Glutamatergic neuron (in vitro differentiated cells): ENCODE results near the gene ZFP92. TPM values are rescaled to one million over a fixed set of nuclear protein-coding genes. Genes with fewer than 3 reads are reported as not detected.

Experiments
- DNase-seq: peaks from one replicate; pipeline ENCODE4 v3.0.0; 2022
- H3K27ac Mint-ChIP-seq: one replicate; pipeline ENCODE4 v1.8.0; 2020; ENCODE audit warnings: mild to moderate bottlenecking, mixed read lengths, inconsistent platforms; ENCODE audit not compliant: unreplicated experiment
- H3K27me3 Mint-ChIP-seq: one replicate; pipeline ENCODE4 v1.8.0; 2020; ENCODE audit warnings: mild to moderate bottlenecking, moderate library complexity, mixed read lengths, inconsistent platforms; ENCODE audit not compliant: unreplicated experiment
- H3K36me3 Mint-ChIP-seq: one replicate; pipeline ENCODE4 v1.8.0; 2020; ENCODE audit warnings: mild to moderate bottlenecking, mixed read lengths, inconsistent platforms; ENCODE audit not compliant: unreplicated experiment
- H3K4me1 Mint-ChIP-seq: one replicate; pipeline ENCODE4 v1.8.0; 2020; ENCODE audit warnings: mild to moderate bottlenecking, low read depth, mixed read lengths, inconsistent platforms; ENCODE audit not compliant: unreplicated experiment
- H3K4me3 Mint-ChIP-seq: one replicate; pipeline ENCODE4 v1.8.0; 2020; ENCODE audit warnings: mild to moderate bottlenecking, mixed read lengths, inconsistent platforms; ENCODE audit not compliant: unreplicated experiment
- H3K9me3 Mint-ChIP-seq: one replicate; pipeline ENCODE4 v1.8.0; 2020; ENCODE audit warnings: mild to moderate bottlenecking, moderate library complexity, mixed read lengths, inconsistent platforms; ENCODE audit not compliant: unreplicated experiment
- total RNA-seq: library from RNA; stranded (reverse); fragmentation: NEBNext Ultra II Directional; extraction: Animal tissue kit (Norgen Biotek cat#: 25700); gene quantifications from one replicate; pipeline ENCODE4 v1.2.1, GENCODE V29; 2021; ENCODE audit not compliant: unreplicated experiment
- TF ChIP-seq, protein P1 (sequence below): fragments of 200-600 bp; sonication (generic); IDR thresholded peaks from one replicate; pipeline ENCODE4 v1.5.0; 2021; ENCODE audit not compliant: partially characterized antibody, unreplicated experiment

Gene ZFP92
- total RNA-seq, 1 donor from 2014 or later, result 0.07 TPM

DNA sequence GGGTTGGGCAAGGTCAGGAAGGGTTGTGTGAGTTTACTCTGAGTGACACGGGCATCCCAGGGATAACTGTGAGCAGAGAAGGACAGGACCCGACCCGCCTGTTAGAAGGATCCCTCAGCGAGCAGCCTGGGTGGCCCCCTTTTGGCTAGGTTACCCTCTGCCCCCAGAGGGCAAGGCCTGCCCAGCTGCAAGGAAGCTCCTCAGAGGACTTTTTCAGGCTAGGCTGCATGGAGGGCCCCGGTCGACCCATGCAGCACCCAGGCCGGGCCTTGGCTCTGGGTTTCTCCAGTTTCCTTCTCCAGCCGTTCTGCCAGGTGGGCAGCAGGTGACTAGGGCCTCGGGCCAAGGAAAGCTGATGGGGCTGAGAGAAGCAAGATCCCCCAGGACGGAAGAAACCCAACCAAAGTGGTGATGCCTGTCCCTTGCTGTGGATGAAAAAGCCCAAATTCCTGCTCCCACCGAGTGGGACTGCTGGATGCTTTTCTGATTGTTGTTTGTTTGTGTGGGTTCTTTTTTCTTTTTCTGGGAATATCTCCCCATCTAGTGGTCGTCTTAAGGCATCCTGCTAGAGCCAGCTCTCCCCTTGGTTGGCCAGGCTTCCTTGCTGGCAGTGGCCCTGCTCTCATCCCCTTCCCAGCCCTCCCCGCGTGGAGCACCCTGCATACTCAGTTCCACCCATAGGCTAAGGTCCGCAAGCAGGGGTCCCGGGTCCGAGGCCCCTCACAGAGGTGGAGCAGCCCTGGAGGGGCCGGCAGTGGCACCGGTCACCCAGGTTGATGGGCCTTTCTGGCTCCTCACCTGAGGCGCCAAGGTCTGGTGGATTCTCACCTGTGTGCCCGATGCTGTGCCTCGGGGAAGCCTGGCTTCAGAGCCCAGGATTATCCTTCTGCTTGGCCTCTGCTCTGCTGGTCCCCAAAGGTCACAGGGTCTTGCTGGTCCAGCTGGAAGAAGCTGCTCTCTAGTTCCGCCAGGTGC, 1.8 kb downstream of the ZFP92 start:
- DNase-seq, result no peak
- Mint-ChIP-seq H3K9me3 (peaks cover 1% of the 10 kb centered on the region), H3K36me3 (no peaks in the 10 kb centered on the region), H3K27me3 (peaks cover 2% of the 10 kb centered on the region), H3K27ac (no peak overlapping the region), H3K4me3 (no peak overlapping the region), H3K4me1 (no peaks in the 10 kb centered on the region)
- TF ChIP-seq, protein P1, sequence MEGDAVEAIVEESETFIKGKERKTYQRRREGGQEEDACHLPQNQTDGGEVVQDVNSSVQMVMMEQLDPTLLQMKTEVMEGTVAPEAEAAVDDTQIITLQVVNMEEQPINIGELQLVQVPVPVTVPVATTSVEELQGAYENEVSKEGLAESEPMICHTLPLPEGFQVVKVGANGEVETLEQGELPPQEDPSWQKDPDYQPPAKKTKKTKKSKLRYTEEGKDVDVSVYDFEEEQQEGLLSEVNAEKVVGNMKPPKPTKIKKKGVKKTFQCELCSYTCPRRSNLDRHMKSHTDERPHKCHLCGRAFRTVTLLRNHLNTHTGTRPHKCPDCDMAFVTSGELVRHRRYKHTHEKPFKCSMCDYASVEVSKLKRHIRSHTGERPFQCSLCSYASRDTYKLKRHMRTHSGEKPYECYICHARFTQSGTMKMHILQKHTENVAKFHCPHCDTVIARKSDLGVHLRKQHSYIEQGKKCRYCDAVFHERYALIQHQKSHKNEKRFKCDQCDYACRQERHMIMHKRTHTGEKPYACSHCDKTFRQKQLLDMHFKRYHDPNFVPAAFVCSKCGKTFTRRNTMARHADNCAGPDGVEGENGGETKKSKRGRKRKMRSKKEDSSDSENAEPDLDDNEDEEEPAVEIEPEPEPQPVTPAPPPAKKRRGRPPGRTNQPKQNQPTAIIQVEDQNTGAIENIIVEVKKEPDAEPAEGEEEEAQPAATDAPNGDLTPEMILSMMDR, result no peak

DNA sequence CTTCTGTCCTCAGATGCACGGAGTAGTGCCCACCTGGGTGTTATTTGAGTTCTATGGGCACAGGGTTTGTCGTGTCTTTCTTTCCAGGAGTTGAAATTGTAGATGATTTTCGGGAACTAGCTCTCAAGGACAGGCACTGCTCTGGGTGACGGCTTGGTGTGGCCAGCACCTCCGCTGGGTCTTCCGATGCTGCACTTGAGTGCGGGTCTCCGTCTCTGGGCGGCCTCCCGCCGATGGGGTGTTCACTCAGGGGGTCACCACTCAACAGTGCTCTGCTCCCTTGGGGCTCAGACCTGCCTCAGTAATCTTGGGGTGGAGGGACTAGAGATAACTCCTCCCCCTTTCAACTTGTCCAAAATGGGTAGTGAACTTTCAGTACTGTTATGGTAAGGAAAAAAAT, 2.5 kb downstream of the ZFP92 start:
- Mint-ChIP-seq H3K4me1 (no peaks in the 10 kb centered on the region), H3K27ac (no peak overlapping the region), H3K9me3 (peaks cover 1% of the 10 kb centered on the region), H3K36me3 (no peaks in the 10 kb centered on the region), H3K27me3 (peaks cover 2% of the 10 kb centered on the region), H3K4me3 (no peak overlapping the region)
- no peak for DNase-seq
- TF ChIP-seq, protein P1, result no peak

DNA sequence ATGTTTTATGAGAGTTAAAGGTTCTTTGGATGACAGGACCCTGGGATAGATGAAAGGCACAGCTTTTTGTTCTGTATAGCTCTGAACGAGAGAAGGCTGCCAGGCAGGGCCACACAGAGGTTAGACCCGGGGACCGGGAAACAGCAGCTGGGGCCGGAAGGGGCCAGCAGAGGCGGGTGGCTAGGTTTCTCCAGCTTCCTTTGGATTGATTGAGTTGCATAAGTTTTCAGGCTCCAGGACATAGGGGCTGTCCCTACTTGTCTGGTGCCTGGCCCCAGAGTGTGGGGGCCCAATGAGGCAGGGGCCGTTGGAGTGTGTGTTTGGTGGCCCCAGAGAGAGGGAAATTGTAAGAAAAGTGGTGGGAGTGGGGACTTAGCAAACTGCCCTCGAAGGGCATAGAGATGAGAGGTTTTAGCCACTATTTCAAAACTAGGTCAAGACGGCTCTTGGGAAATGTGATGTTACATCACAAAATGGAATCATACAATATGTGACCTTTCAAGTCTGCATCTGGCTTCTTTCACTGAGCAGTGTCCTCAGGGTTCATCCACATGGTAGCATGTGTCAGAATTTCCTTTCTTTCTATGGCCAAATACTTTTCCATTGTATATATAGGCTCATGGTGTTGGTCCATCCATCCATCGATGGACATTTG, 3.7 kb downstream of the ZFP92 start:
- peaks cover 1% of the 10 kb centered on the region for H3K9me3 Mint-ChIP-seq
- H3K36me3 Mint-ChIP-seq, result no peaks in the 10 kb centered on the region
- H3K4me1 Mint-ChIP-seq, result no peaks in the 10 kb centered on the region
- no peak overlapping the region for H3K4me3 Mint-ChIP-seq
- no peak for DNase-seq
- TF ChIP-seq, protein P1, result no peak
- no peak overlapping the region for H3K27ac Mint-ChIP-seq
- peaks cover 2% of the 10 kb centered on the region for H3K27me3 Mint-ChIP-seq

DNA sequence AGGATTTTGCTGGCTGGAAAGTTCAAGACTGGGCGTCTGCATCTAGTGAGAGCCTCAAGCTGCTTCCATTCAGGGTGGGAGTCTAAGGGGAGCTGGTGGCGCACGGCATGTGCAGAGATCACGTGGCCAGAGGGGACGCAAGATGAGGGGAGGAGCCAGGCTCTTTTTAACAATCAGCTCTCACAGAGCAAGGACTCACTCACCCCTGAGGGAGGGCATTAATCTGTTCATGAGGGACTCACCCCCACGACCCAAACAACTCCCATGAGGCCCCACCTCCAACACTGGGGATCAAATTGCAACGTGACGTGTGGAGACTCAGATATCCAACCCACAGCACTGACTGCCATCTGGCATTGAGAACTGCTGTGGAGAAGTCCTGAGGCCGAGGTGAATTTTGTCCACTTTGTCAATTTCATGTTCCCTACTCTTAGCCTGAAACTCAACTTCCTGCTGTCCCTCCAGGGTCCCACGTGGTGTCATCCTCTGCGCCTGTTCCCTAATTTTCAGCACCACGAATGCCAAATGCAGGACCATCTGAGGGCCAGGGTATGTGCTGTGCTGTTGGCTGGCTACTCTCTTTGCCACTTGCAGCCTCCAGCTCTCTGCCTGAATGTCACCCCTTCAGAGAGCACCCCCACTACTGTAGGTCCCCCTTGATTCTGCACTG, 5.6 kb downstream of the ZFP92 start:
- Mint-ChIP-seq H3K27ac (no peak overlapping the region), H3K36me3 (no peaks in the 10 kb centered on the region), H3K27me3 (peaks cover 2% of the 10 kb centered on the region), H3K9me3 (no peaks in the 10 kb centered on the region), H3K4me1 (no peaks in the 10 kb centered on the region), H3K4me3 (no peak overlapping the region)
- no peak for DNase-seq
- TF ChIP-seq, protein P1, result no peak
